Gastrocnemius medialis (tissue), 4 donors: Measurements from ENCODE around the gene SLC30A10.

Source experiments
- CTCF ChIP-seq, 5 experiments: fragments of 450-650 bp in 3 of 5; fragments of 200-600 bp in 2 of 5; sonication (generic) in 2 of 5; IDR thresholded peaks in 4 of 5; conservative IDR thresholded peaks in 1 of 5; 1 replicate in 4 of 5; 2 replicates in 1 of 5; pipeline ENCODE4 v1.5.1; 2016 to 2019; ENCODE audit warnings: antibody characterized with exemption in 5 of 5, mild to moderate bottlenecking in 3 of 5, moderate library complexity in 3 of 5
- POLR2A ChIP-seq, 2 donors: fragments of 450-650 bp; IDR thresholded peaks; one replicate each; pipeline ENCODE4 v1.6.1; 2017; ENCODE audit warnings: antibody characterized with exemption in 2 of 2, mild to moderate bottlenecking in 2 of 2, moderate library complexity in 2 of 2

- no peak for TF ChIP-seq CTCF (IDR thresholded peaks at IDR 0.05 in 4 of 5, conservative IDR thresholded peaks at IDR 0.05 in 1 of 5)
- TF ChIP-seq POLR2A (IDR thresholded peaks at IDR 0.05), result no peak
These were observed 15.2 kb downstream of the SLC30A10 start for GRCh38 chr1:219913005-219913770.
